ENCODE results near the gene NUP155. TPM values are rescaled to one million over a fixed set of nuclear protein-coding genes. Genes with fewer than 3 reads are reported as not detected.

Gene NUP155
- total RNA-seq, 4 donors from 2014 or later: 10.3 to 11.4 (median 10.5) TPM

- Histone ChIP-seq H3K4me1 (no peaks in the 10 kb centered on the region), H3K27me3 (no peaks in the 10 kb centered on the region), H3K36me3 (peaks cover 0 to 82% of the 10 kb centered on the region in 2 donors), H3K9me3 (no peaks in the 10 kb centered on the region), H3K4me3 (no peak overlapping the region), H3K27ac (no peak overlapping the region)
- intact Hi-C loops (cut with DNase I; ENCODE audit: low total_unique reads): no loop called here
- ATAC-seq (no peak), DNase-seq (no peak)
- in situ Hi-C loops (cut with MboI; ENCODE audit: low sequenced_read_pairs in 4 of 4): loop anchor here in 3 of 4 donors (25.0 kb wide), 3 partner anchors 282 to 1643 kb away; no protein-coding TSS in a partner anchor
- TF ChIP-seq CTCF (IDR thresholded peaks at IDR 0.05 in 4 of 5, conservative IDR thresholded peaks at IDR 0.05 in 1 of 5) (no peak), POLR2A (IDR thresholded peaks at IDR 0.05) (no peak)
Measured at GRCh38 chr5:37319037-37319782, 51.7 kb downstream of the NUP155 start.

GRCh38 chr5:37316027-37316426 is 54.9 kb downstream of the NUP155 start:
- Histone ChIP-seq H3K9me3 (no peaks in the 10 kb centered on the region), H3K36me3 (peaks cover 2 to 84% of the 10 kb centered on the region in 2 donors), H3K4me3 (no peak overlapping the region), H3K27me3 (no peaks in the 10 kb centered on the region), H3K4me1 (no peaks in the 10 kb centered on the region), H3K27ac (no peak overlapping the region)
- DNase-seq (no peak), ATAC-seq (no peak)
- in situ Hi-C loops (cut with MboI; ENCODE audit: low sequenced_read_pairs in 4 of 4) (loop anchor here in 3 of 4 donors (25.0 kb wide), 3 partner anchors 279 to 1646 kb away; no protein-coding TSS in a partner anchor), intact Hi-C loops (cut with DNase I; ENCODE audit: low total_unique reads) (no loop called here)
- TF ChIP-seq POLR2A (IDR thresholded peaks at IDR 0.05) (no peak), CTCF (IDR thresholded peaks at IDR 0.05 in 4 of 5, conservative IDR thresholded peaks at IDR 0.05 in 1 of 5) (no peak)

- H3K36me3 ChIP-seq: peaks cover 2 to 85% of the 10 kb centered on the region in 2 donors
- no peak for DNase-seq
- intact Hi-C loops (cut with DNase I; ENCODE audit: low total_unique reads): no loop called here
- H3K9me3 ChIP-seq: no peaks in the 10 kb centered on the region
- H3K27me3 ChIP-seq: no peaks in the 10 kb centered on the region
- in situ Hi-C loops (cut with MboI; ENCODE audit: low sequenced_read_pairs in 4 of 4): loop anchor here in 3 of 4 donors (25.0 kb wide), 3 partner anchors 273 to 1652 kb away; no protein-coding TSS in a partner anchor
- H3K4me3 ChIP-seq: no peak overlapping the region
- no peak for TF ChIP-seq CTCF (IDR thresholded peaks at IDR 0.05 in 4 of 5, conservative IDR thresholded peaks at IDR 0.05 in 1 of 5)
- no peak for TF ChIP-seq POLR2A (IDR thresholded peaks at IDR 0.05)
- ATAC-seq: no peak
- no peaks in the 10 kb centered on the region for H3K4me1 ChIP-seq
- H3K27ac ChIP-seq: no peak overlapping the region
Measured at GRCh38 chr5:37310360-37310759, 60.5 kb downstream of the NUP155 start.

- no peak for TF ChIP-seq POLR2A (IDR thresholded peaks at IDR 0.05)
- no peak for TF ChIP-seq CTCF (IDR thresholded peaks at IDR 0.05 in 4 of 5, conservative IDR thresholded peaks at IDR 0.05 in 1 of 5)
- H3K4me3 ChIP-seq: no peak overlapping the region
- no peak for ATAC-seq
- in situ Hi-C loops (cut with MboI; ENCODE audit: low sequenced_read_pairs in 4 of 4): loop anchor here in 3 of 4 donors (25.0 kb wide), 3 partner anchors 271 to 1654 kb away; no protein-coding TSS in a partner anchor
- intact Hi-C loops (cut with DNase I; ENCODE audit: low total_unique reads): no loop called here
- H3K36me3 ChIP-seq: peaks cover 5 to 86% of the 10 kb centered on the region in 2 donors
- H3K27ac ChIP-seq: no peak overlapping the region
- H3K4me1 ChIP-seq: no peaks in the 10 kb centered on the region
- no peak for DNase-seq
- H3K9me3 ChIP-seq: no peaks in the 10 kb centered on the region
- no peaks in the 10 kb centered on the region for H3K27me3 ChIP-seq
Measured at GRCh38 chr5:37308793-37309192, 62.1 kb downstream of the NUP155 start.

Measured in gastrocnemius medialis (tissue), 4 donors.